HPDE6-E6E7 (cell line): ENCODE results near the gene IFT81.

Source experiments
- DNase-seq: peaks from one replicate; pipeline ENCODE4 v3.0.0; 2011; ENCODE audit warnings: missing footprints; ENCODE audit errors: extremely low spot score

IFT81 gene

GRCh38 chr12:110149086-110149660 is 25.0 kb downstream of the IFT81 start:
- no peak for DNase-seq

GRCh38 chr12:110156766-110157165 is 32.6 kb downstream of the IFT81 start:
- no peak for DNase-seq

DNA sequence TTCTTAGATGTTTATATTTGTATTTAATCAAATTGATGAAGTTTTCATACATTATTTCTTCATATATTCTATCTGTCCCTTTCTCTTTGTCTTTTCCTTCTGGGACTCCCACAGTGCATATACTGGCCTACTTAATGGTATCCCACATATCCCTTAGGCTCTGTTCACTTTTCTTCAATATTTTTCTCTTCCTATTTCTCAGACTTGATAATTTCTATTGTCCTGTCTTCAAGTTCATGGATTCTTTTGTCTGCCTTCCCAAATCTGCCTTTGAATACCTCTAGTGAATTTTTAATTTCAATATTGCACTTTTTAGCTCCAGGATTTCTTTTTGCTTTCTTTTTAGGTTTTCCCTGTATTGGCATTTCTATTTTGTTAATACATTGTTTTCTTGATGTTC is 33.4 kb downstream of the IFT81 start:
- no peak for DNase-seq

GRCh38 chr12:110159671-110160245 is 35.6 kb downstream of the IFT81 start:
- no peak for DNase-seq

DNA sequence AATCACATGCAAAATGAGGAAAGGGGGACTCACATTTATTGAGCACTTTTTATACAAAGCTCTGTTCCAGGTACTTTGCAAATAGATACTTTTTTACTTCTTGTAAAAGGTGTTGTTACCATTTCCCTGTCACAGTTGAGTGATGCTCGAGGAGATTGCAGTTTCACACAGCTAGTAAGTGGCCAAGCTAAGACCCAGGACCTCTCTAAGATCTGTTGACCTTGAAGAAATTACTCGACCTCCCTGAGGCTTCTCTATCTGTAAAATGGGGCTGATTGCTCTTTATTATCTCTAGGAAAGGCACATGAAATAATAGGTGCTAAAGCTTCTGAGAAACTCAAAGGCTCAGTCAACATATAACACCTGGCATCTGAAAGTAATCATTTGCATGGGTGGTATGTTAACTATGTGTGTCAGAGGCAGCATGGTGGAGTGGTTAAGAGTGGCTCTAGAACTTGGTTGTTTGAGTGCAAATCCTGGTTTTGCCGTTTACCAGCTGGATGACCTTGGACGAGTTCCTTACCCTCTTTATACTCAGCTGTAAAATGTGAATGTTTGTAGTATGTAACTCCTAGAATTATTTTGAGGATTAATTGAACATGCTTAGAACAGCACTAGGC is 41.5 kb downstream of the IFT81 start:
- no peak for DNase-seq

GRCh38 chr12:110168732-110169455 is 44.7 kb downstream of the IFT81 start:
- DNase-seq: no peak

- DNase-seq: no peak
Observed at GRCh38 chr12:110170535-110171185, 46.5 kb downstream of the IFT81 start.

- DNase-seq: no peak
Observed at GRCh38 chr12:110171186-110171538, 47.0 kb downstream of the IFT81 start.

- no peak for DNase-seq
Observed at GRCh38 chr12:110171636-110172035, 47.5 kb downstream of the IFT81 start.

- no peak for DNase-seq
Observed at GRCh38 chr12:110174373-110174996, 50.3 kb downstream of the IFT81 start.

GRCh38 chr12:110175201-110175600 is 51.0 kb downstream of the IFT81 start:
- DNase-seq: no peak

GRCh38 chr12:110176745-110177144 is 52.6 kb downstream of the IFT81 start:
- DNase-seq: no peak

- DNase-seq: no peak
Observed at GRCh38 chr12:110179291-110179690, 55.1 kb downstream of the IFT81 start.

GRCh38 chr12:110180591-110181005 is 56.4 kb downstream of the IFT81 start:
- no peak for DNase-seq

- DNase-seq: no peak
Observed at GRCh38 chr12:110182281-110182680, 58.1 kb downstream of the IFT81 start.

- DNase-seq: no peak
Observed at GRCh38 chr12:110183386-110183785, 59.2 kb downstream of the IFT81 start.

DNA sequence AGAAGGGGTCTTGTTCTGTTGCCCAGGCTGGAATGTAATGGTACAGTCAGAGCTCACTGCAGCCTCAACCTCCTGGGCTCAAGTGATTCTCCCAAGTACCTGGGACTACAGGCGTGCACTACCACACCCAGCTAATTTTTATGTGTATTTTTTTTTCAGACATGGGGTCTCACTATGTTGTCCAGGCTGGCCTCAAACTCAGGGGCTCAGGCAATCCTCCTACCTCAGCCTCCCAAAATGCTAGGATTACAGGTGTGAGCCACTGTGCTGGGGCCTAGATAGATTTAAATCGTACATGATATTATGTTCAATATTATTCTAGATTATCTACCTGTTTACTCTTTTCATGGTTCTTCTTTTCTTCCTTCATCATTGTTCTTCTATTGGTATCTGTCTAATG is 61.5 kb downstream of the IFT81 start:
- no peak for DNase-seq

DNA sequence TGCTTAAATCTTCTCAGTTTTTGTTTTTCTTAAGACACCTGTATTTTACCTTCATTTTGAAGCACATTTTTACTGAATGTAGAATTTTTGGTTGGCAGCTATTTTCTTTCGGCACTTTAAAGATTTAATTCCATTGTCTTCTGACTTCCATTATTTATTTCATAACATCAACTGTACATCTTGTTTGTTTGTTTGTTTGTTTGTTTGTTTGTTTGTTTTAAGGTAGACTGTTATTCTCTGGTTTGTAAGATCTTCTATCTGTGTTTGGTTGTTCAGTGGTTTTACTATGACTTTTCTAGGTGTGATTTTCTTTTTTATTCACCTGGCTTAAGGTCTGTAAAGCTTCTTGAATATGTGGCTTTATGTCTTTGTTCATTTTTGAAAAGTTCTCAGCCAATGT is 61.9 kb downstream of the IFT81 start:
- no peak for DNase-seq

GRCh38 chr12:110193196-110193595 is 69.0 kb downstream of the IFT81 start:
- no peak for DNase-seq

- no peak for DNase-seq
Observed at GRCh38 chr12:110197003-110197402, 72.8 kb downstream of the IFT81 start.

GRCh38 chr12:110198386-110198785 is 74.2 kb downstream of the IFT81 start:
- DNase-seq: no peak
